Measurements from ENCODE around the gene TMEM30B.

GRCh38 chr14:61231810-61232209 is 49.3 kb downstream of the TMEM30B start:
- TF ChIP-seq CTCF (IDR thresholded peaks at IDR 0.05; ENCODE audit: low read length) (no peak), EZH2 (IDR thresholded peaks at IDR 0.05; ENCODE audit: borderline replicate concordance, low read length) (no peak)

Measured in OCI-LY1 (cell line).